GM12874 (cell line): Measurements from ENCODE around the gene CAMLG.

Experiments
- CTCF ChIP-seq: IDR thresholded peaks from 2 replicates; pipeline ENCODE4 v1.5.1; 2011; ENCODE audit warnings: low read depth, mild to moderate bottlenecking, control low read depth, low read length, moderate library complexity; ENCODE audit not compliant: insufficient read depth

CAMLG gene

DNA sequence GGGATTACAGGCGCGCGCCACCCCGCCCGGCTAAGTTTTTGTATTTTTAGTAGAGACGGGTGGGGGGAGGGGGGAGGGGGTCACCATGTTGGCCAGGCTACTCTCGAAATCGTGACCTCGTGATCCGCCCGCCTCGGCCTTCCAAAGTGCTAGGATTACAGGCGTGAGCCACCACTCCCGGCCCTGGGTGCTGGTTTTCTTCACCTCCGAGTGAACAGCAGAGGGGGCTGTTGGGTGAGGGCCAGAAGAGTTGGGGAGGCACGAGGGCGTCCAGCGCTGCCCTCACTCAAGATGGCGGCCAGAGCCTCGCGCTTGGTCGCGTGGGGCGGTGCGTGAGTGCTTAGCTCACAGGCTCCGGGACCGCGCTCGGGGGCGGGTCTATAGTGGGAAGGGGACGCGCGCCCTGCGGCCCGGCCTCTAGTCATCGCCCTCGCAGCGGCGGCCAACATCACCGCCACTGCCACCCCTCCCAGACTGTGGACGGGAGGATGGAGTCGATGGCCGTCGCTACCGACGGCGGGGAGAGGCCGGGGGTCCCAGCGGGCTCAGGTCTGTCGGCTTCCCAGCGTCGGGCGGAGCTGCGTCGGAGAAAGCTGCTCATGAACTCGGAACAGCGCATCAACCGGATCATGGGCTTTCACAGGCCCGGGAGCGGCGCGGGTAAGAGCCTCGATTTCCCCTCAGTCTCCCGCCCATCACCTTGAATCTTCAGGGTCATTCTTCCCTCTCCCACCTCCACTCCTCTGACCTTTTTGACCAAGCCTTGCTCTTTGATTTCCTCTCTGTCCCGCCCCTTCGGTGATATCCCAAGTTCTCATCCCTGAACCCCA is at the start of gene CAMLG:
CAMLG (plus strand) TSS at position 416 of the 830 bp plus-strand sequence; CDS start at position 489, 73 bp downstream.
- TF ChIP-seq CTCF: peak; percentile 82

- TF ChIP-seq CTCF: no peak
Observed at GRCh38 chr5:134692722-134693121, 45.6 kb upstream of the CAMLG start.

GRCh38 chr5:134708301-134708700 is 30.0 kb upstream of the CAMLG start:
- no peak for TF ChIP-seq CTCF

GRCh38 chr5:134714120-134714519 is 24.2 kb upstream of the CAMLG start:
- no peak for TF ChIP-seq CTCF

GRCh38 chr5:134714541-134714940 is 23.8 kb upstream of the CAMLG start:
- TF ChIP-seq CTCF: no peak

- no peak for TF ChIP-seq CTCF
Observed at GRCh38 chr5:134724872-134725271, 13.5 kb upstream of the CAMLG start.

DNA sequence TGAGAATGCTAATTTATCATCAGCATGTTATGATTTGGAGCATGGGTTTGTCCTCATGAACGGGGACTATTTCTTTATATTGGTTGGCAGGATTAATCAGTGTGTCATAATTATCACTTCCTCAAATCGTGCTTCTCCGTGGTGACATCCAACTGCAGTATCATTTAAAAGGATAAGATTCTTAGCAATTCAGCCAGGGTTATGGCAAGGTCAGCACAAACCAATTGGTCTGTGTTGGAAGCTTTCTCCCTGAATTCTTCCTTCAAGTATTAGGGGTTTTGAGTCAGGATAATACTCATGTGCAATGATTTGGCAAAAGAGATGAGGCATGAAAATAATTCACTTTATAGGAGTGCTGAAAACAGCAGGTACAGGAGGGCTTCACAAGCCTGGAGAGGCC is 5.5 kb upstream of the CAMLG start:
- no peak for TF ChIP-seq CTCF
